HG03108 (cell line): ENCODE measurements around the gene HGS.

Experiments used
- ATAC-seq: cut with Tn5 transposase; IDR thresholded peaks from one replicate; pipeline ENCODE4 v1.9.1; 2021; ENCODE audit warnings: moderate library complexity; ENCODE audit not compliant: unreplicated experiment

Gene HGS, protein sequence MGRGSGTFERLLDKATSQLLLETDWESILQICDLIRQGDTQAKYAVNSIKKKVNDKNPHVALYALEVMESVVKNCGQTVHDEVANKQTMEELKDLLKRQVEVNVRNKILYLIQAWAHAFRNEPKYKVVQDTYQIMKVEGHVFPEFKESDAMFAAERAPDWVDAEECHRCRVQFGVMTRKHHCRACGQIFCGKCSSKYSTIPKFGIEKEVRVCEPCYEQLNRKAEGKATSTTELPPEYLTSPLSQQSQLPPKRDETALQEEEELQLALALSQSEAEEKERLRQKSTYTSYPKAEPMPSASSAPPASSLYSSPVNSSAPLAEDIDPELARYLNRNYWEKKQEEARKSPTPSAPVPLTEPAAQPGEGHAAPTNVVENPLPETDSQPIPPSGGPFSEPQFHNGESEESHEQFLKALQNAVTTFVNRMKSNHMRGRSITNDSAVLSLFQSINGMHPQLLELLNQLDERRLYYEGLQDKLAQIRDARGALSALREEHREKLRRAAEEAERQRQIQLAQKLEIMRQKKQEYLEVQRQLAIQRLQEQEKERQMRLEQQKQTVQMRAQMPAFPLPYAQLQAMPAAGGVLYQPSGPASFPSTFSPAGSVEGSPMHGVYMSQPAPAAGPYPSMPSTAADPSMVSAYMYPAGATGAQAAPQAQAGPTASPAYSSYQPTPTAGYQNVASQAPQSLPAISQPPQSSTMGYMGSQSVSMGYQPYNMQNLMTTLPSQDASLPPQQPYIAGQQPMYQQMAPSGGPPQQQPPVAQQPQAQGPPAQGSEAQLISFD

DNA sequence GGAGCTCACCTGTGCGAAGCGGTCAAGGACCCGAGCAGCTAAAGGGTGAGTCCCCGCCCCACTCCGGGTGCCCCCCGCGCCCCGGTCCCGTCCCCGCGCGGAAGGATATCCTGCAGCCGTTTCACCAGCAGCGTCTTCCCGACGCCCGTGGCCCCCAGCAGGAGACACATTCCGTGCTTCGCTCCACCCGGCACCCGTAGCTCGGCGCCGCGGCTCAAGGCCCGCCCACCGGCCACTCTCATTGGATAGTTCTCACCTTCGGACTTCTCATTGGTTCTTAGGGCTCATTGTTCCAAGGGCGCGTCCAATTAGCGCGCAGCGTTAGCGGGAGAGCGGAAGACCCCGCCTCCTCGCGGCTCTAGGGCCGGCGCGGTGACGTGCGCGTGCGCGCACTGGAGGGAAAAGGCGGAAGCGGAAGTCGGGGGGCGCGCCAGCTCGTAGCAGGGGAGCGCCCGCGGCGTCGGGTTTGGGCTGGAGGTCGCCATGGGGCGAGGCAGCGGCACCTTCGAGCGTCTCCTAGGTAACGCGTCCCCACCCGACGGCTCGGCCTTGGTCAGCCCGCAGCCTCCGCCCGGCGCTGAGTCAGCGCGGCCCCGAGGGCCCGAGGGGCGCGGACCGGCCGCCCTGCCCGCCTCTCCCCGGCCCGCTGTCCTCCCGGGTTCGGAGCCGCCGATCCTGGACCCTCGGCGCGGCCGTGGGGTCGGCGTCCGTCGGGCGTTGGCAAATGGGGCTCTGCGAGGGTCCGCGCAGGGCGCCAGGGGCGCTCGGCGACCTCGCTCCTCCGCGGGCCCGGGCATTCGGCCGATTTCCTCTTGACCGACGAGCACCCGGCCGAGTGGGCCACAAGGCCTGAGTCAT is at the start of gene HGS, which contains the start of gene ARL16:
HGS (plus strand) TSS at position 428 of the 858 bp plus-strand sequence; CDS start at position 484, 56 bp downstream.
ARL16 (minus strand) TSS at position 214 of the 858 bp plus-strand sequence; CDS start at position 170, 44 bp downstream.
- peak; percentile 92 for ATAC-seq

DNA sequence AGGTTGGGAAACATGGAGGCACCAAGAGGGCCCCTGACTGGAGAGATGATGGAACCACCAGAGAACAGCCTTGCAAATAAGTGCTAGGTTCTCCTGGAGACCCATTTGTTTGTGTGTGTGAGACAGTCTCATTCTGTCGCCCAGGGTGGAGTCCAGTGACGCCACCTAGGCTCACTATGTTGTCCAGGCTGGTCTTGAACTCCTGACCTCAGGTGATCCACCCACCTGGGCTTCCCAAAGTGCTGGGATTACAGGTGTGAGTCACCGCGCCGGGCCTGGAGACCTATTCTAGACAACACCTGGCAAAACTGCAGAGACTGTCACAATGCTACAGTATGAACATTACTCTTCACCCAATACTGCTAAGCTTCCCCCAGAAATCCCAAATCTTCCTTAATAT is 48.4 kb upstream of the HGS start:
- ATAC-seq: no peak

DNA sequence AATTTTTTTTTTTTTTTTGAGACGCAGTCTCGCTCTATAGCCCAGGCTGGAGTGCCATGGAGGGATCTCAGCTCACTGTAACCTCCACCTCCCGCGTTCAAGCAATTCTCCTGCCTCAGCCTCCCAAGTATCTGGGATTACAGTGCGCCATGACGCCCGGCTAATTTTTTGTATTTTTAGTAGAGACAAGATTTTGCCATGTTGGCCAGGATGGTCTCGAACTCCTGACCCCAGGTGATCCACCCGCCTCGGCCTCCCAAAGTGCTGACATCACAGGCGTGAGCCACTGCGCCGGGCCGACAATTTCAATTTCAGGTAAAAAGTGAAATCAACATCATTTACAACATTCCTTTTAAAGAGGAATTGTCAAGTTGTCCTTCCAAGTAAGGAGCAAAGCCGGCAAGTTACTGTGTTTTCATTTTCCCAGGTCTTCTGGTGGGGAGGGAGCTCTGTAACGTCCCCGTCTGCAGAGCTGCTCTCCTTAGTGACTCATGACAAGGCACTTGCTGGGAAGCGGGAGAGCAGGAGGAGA is 47.8 kb upstream of the HGS start:
- ATAC-seq: no peak

DNA sequence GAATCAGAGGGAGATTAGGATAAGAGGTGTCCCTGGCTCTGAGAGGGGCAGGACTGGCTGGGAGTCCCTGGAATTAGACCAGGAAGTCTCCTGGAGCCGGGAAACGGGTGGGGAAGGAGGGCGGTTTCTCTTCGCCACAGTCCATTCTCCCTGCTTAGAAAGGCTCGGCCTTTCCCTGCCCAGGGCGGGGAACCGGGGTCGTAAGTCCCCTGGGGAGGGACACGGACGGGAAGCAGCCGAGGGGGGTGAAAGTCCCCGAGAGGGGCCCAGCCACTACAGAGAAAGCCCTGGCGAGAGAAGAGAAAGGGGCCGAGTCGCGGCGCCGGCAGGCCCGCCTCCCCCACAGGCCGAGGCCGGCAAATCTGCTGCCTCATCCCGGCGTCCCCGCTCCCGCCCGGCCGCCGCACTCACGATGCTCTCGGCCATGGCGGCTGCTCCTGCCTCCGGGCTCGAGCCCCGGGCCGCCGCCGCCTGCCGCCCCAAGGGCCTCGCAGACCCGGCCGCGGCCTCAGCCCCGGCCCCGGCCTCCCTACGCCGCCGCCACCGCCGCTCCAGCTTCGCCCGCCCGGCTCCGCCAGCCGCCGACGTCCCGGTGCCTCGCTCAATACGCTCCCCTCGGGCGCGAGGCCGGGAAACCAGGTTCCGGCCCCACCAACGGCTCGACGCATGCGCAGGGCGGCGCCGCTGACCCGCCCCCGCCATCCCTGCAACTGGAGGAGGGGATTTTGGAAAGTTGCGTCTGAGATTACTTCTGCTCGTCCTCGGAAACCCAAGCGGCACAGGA is 47.1 kb upstream of the HGS start, which contains the start of the genes NPLOC4 and TSPAN10:
NPLOC4 (minus strand) TSS at position 608 of the 784 bp plus-strand sequence; CDS start at position 426, 182 bp downstream.
TSPAN10 (plus strand) TSS at position 692 of the 784 bp plus-strand sequence. CDS start 5,217 bp downstream, outside the sequence.
- ATAC-seq: peak; percentile 81

DNA sequence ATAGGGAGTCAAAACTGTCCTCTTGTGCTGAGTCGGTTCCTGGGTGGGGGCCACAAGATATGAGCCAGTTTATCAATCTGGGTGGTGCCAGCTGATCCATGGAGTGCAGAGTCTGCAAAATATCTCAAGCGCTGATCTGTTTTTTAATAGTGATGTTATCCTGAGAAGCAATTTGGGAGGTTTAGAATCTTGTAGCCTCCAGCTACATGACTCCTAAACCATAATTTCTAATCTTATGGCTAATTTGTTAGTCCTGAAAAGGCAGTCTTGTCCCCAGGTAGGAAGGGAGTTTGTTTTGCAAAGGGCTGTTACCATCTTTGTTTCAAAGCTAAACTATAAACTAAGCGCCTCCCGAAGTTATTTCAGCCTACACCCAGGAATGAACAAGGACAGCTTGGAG is 45.1 kb upstream of the HGS start:
- no peak for ATAC-seq

DNA sequence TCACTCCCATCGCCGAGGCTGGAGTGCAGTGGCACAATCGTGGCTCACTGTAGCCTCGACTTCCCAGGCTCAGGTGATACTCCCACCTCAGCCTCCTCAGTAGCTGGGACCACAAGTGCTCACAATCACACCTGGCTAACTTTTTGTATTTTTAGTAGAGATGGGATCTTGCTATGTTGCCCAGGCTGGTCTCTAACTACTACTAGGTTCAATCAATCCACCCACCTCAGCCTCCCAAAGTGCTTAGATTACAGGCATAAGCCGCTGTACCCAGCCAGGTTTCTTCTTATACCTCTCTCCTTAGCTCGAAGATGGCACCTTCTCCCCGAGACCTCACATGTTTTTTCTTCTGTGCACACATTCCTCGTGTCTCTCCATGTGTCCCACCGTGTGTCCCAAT is 43.8 kb upstream of the HGS start:
- ATAC-seq: no peak

DNA sequence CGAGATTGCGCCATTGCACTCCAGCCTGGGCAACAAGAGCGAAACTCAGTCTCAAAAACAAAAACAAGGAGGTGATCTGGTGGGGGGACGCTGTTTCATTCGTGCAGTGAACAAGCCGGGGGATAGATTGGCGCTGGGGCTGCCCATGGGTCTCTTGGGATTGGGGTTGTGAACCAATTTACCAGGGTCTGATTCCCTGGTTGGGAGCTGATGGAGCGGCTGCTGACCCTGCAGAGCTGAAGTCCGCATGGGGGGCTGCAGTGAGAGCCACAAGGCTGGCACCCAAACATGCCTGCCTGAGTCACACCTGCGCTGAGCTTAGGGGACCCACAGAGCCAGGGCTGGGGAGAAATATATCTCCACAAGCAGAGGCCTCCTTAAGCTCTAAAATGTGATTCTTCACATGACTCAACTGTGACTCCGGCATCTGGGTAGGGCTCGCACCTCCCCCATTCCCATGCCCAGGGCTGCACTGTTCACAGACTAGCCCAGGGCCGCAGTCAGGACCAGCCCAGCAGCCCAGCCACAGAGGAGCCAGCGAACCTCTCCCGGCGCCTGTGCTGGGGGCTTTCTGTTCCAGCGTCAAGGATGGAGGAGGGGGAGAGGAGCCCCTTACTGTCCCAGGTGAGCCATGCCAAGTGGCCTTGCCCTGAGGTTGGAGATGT is 41.9 kb upstream of the HGS start:
- ATAC-seq: no peak

DNA sequence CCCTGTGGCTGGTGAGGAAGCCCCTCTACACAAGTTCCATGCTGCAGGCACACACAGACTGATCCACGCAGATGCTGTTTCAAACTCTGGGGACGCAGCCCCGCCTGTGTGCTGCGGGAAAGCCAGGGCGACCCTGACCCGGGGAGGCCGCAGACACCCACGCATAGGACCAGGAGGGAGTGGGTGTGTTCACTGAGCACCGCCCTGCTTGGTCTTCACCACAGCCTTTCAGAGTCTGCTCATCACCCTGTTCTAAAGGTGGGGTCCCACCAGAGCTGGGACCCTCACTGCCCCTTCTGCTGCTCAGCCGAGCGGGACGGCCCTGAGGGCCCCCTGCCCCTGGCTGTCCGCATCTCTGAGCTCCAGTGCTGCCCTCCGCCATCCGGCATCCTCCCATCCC is 39.3 kb upstream of the HGS start:
- ATAC-seq: no peak

DNA sequence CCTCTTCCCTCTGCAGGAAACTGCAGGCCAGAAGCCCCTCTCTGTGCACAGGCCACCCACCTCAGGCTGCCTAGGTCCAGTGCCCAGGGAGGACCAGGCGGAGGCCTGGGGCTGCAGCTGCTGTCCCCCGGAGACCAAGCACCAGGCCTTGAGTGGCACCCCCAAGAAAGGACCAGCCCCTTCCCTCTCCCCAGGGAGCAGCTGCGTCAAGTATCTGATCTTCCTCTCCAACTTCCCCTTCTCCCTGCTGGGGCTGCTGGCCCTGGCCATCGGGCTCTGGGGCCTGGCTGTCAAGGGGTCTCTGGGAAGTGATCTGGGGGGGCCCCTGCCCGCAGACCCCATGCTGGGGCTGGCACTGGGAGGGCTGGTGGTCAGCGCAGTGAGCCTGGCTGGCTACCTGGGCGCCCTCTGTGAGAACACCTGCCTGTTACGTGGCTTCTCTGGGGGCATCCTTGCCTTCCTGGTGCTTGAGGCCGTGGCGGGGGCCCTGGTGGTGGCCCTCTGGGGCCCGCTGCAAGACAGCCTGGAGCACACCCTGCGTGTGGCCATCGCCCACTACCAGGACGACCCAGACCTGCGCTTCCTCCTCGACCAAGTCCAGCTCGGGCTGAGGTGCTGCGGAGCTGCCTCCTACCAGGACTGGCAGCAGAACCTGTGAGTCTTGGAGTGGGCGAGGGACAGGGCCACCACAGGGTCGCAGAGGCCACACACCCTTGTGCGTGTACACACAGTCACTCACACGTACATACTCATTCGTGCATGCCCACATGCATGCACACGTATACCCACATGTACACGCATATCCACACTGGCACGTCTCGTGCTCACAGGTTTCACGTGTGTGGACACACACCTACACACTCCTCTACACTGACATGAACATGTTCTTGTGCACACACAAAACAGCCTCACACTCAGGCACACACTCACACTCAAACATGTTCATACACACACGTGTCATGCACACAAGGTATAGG is 38.5 kb upstream of the HGS start:
- ATAC-seq: no peak

DNA sequence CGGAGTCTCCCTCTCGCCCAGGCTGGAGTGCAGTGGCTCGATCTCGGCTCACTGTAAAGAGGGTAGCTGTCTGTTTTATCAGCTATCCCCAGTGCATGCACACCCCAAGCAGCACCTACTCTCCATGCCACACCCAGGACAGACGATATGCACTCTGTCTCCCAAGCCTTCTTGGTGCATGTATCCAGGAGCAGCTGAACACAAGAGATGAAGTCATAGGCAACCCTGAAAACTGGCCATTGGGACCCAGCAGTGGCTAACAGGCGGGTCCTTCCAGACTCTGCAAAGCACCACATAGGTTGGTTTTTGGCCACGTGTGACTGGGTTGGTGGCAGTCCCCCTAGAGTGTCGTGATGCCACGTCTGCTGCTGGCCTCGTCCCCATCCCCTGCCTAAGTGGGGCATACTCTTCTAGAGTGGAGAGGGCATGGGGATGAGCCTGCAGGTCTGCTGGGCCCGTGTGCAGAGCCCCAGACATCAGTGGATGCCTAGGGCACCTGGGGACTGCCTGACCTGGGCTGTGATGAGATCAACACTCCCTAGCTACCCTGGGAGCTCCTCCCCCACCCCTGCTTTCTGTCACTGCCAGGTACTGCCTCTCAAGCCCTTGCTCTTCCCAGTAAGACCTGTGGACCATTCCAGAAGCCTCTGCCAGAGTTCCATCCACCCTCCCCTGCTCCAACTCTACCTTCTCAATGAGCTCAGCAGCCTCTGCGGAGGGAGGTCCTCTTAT is 36.8 kb upstream of the HGS start:
- ATAC-seq: no peak

DNA sequence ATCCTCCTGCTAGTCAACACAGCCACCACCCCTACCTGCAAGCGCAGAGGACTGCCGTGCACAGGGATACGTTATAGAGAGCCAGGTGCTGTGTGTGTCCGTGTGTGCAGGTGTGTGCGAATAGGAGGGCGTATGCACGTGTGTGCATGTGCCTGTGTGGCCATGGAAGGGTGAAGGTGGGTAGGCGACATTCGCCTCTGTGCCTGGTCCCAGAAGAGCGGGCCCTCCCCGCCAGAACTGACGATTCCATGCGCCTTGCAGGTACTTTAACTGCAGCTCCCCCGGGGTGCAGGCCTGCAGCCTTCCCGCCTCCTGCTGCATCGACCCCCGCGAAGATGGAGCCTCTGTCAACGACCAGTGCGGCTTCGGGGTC is 36.2 kb upstream of the HGS start:
- no peak for ATAC-seq

DNA sequence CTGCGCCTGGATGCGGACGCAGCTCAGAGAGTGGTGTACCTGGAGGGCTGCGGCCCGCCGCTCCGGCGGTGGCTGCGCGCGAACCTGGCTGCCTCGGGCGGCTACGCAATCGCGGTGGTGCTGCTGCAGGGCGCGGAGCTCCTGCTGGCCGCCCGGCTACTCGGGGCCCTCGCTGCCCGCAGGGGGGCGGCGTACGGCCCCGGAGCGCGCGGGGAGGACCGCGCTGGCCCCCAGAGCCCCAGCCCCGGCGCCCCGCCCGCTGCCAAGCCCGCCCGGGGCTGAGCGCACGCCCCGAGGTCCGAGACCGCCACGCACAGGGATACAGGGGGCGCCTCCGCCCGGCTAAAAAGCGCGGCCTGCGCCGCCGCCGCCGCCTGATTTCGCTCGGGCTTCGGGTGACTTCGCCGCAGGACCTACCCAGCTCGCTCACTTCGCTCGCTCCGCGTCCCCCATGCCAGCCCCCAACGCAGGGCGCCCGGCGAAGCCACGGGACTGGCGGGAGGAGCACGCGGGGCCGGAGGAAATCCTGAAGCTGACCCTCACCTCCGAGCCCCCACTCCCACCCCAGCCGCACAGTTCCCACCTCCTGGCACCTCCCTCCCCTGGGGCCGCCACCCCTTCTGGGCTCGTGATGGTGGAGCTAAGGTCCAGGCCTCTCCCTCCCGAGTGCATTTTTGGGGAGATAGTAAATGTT is 35.7 kb upstream of the HGS start:
- no peak for ATAC-seq

DNA sequence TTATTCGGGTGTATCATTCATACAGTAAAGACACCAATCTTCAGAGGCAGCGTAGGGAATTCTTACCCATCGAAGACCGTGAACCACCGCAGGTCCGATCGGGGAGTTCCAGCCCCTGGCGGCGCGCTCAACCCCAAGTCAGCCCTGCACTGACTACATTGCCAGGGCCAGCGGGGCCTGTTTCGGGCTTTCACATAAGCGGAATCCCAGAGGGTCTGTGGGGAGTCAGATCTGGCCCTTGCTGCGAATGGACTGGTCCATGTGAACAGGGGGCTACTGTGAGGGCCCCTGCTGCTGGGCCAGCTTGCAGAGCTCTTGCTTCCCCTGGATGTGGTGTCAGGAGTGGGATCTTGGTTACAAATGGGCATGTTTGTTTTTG is 35.1 kb upstream of the HGS start:
- ATAC-seq: no peak

DNA sequence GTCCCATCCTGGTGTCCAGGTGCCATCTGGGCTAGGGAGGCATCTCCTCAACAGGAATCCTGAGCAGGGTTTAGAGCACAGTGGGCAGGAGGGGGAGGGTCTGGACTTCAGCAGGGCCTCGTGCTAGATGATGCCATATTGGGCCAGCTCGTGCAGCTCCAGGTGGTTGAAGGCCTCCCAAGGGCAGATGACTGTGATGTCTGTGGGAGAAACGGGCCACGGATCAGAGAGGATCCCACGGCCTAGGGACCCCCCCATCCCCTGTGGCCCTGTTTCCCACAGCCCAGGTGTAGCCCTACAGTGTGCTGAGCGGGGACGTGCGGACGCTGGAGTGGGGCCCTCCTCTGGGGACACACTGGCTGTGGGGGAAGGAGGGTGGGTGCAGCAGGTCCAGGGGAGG is 32.9 kb upstream of the HGS start:
- ATAC-seq: no peak

DNA sequence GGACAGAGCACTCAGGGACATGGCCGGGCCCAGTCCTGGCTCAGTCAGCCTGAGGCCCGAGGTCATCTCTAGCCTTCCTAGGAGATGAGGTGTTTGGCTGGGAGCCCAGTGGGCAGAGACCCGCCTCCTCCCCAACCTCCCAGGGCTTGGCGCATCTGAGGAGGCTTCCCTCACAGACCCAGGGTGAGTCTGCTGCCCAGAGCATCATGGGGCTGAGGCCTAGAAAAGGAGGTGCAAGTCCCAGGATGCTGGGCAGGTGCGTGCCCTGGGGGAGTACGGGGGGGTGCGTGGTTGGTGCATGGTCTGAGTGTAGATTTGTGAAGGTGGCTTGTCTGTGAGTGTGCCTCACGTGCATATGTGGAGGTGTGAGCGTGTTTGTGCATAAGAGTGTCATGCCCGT is 32.1 kb upstream of the HGS start:
- ATAC-seq: no peak

DNA sequence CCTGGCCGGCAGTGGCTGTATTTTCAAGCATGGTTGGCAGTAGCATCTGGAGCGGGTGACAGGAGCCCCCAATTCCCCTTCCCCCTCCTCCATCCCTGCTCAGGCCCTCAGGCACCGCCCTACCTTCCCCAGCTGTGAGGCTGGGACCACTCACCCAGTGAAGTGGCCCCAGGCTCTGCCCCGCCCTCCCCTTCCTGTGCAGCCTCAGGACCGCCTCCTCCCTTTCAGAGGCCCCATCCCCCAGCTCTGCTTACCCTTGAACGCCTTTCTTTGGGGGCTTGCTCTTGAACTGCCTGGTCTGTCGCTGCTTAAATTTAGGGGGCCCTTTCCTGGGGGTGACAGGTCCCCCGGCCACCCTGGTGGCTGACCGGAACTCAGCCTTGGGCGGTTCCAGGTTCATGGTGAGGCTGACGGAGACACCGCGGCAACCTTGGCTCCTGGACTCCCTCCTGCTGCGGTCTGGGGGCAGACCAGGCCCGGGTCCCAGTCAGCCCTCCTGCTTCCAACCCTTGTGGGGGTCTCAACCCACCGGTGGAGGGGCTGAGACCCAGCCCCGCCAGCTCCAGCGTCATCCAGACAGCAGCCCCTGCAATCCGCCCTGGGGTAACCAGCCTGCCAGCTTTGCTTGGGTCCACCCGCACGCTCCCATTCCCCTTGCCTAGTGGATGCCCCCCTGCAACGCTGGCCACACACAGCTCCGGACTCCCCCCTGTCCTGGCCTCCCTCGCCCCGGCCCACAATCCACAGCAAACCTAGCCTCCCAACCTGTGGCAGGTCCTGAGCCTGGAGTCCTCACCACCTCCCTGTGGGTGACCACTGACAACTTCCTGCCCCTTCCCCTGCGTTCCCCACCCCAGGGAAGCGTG is 30.7 kb upstream of the HGS start:
- no peak for ATAC-seq
